OCI-LY7 (cell line): Measurements from ENCODE around the gene OR6J1. TPM values are rescaled to one million over a fixed set of nuclear protein-coding genes. Genes with fewer than 3 reads are reported as not detected.
A peak's percentile ranks its signal among the peaks of the same experiment; 100 is the strongest.

Experiments
- BruUV-seq: library from RNA; stranded (reverse); fragments of 400-500 nt; replicated peaks from 2 replicates; lab custom pipeline; 2021; lab: Mats Ljungman, UMichigan
- CTCF ChIA-PET: fragments of 300-600 bp; sonication (Branson Sonifier 250); formaldehyde crosslinking; loops from one replicate; lab custom pipeline; 2022; ENCODE audit warnings: antibody characterized with exemption; ENCODE audit not compliant: unreplicated experiment; lab: Charles Lee
- POLR2A ChIA-PET: fragments of 300-600 bp; sonication (Branson Sonifier 250); formaldehyde crosslinking; loops from one replicate; lab custom pipeline; 2022; ENCODE audit warnings: antibody characterized with exemption; lab: Charles Lee
- DNase-seq: peaks from one replicate; pipeline ENCODE4 v3.0.0-alpha.2; 2015; ENCODE audit warnings: low spot score
- H2AFZ ChIP-seq: fragments of 200-600 bp; sonication (generic), shearing (Covaris generic); 2 replicates; pipeline ENCODE4 v1.6.1; 2014; ENCODE audit warnings: mild to moderate bottlenecking, antibody characterized with exemption, low read length, moderate library complexity
- H3K27ac ChIP-seq: fragments of 200-600 bp; sonication (generic); 2 replicates; pipeline ENCODE4 v1.5.1; 2014; ENCODE audit warnings: mixed run types, low read depth, mild to moderate bottlenecking, moderate library complexity, low read length, inconsistent platforms; ENCODE audit not compliant: poor library complexity, severe bottlenecking
- H3K36me3 ChIP-seq: fragments of 200-600 bp; sonication (generic); 2 replicates; pipeline ENCODE4 v1.6.1; 2014; ENCODE audit warnings: mild to moderate bottlenecking, antibody characterized with exemption, low read length, moderate library complexity, mixed read lengths; ENCODE audit not compliant: insufficient read depth
- H3K4me1 ChIP-seq: fragments of 200-600 bp; sonication (generic); 2 replicates; pipeline ENCODE4 v1.5.1; 2014; ENCODE audit warnings: mild to moderate bottlenecking, low read length; ENCODE audit not compliant: insufficient read depth, poor library complexity, severe bottlenecking
- H3K4me2 ChIP-seq: fragments of 200-600 bp; sonication (generic); 2 replicates; pipeline ENCODE4 v1.6.1; 2014; ENCODE audit warnings: mild to moderate bottlenecking, low read length
- H3K4me3 ChIP-seq: fragments of 200-600 bp; sonication (generic); 2 replicates; pipeline ENCODE4 v1.5.1; 2014; ENCODE audit warnings: mild to moderate bottlenecking, low read depth, low read length; ENCODE audit not compliant: poor library complexity, severe bottlenecking
- H3K79me2 ChIP-seq: fragments of 200-600 bp; sonication (generic); 2 replicates; pipeline ENCODE4 v1.6.1; 2016; ENCODE audit warnings: low read depth, mild to moderate bottlenecking, low read length, moderate library complexity, mixed read lengths; ENCODE audit not compliant: insufficient read depth
- H3K9me2 ChIP-seq: fragments of 200-600 bp; sonication (generic); 2 replicates; pipeline ENCODE4 v1.6.1; 2016; ENCODE audit warnings: mild to moderate bottlenecking, low read length, mixed read lengths; ENCODE audit not compliant: insufficient read depth
- H3K9me3 ChIP-seq: fragments of 200-600 bp; sonication (generic); 2 replicates; pipeline ENCODE4 v1.6.1; 2014; ENCODE audit warnings: mild to moderate bottlenecking, mixed run types, low read length, mixed read lengths
- H4K20me1 ChIP-seq: fragments of 200-600 bp; sonication (generic); 2 replicates; pipeline ENCODE4 v1.6.1; 2014; ENCODE audit warnings: mild to moderate bottlenecking, antibody characterized with exemption, low read length, moderate library complexity, mixed read lengths; ENCODE audit not compliant: insufficient read depth
- CTCF ChIP-seq: fragments of 200-600 bp; sonication (generic); conservative IDR thresholded peaks from 2 replicates; pipeline ENCODE4 v1.5.1; 2014; ENCODE audit warnings: mild to moderate bottlenecking, antibody characterized with exemption, low read length, moderate library complexity, mixed read lengths
- EZH2phosphoT487 ChIP-seq: fragments of 200-600 bp; sonication (generic); IDR thresholded peaks from 2 replicates; pipeline ENCODE4 v1.6.1; 2018; ENCODE audit warnings: low read depth, borderline replicate concordance, mild to moderate bottlenecking, mixed run types, antibody characterized with exemption, low read length, moderate library complexity, mixed read lengths
- intact Hi-C: fragments of 100-400 bp; cut with micrococcal nuclease; formaldehyde crosslinking; loops from one replicate; pipeline ENCODE4 v1.10.0; 2022; ENCODE audit not compliant: unreplicated experiment
- total RNA-seq, 2 experiments: library from RNA; depleted of rRNA in 1 of 2; stranded (reverse); fragments of >200 nt in 1 of 2; shearing (Covaris generic) in 1 of 2; gene quantifications; 2 replicates each; pipeline ENCODE4 v1.2.3, GENCODE V29; 2014 to 2022

The OR6J1 gene
- total RNA-seq, 2 experiments from 2014 or later = not detected

- Histone ChIP-seq H3K4me3 (peak overlapping the region; percentile 10), H3K9me3 (no peaks in the 10 kb centered on the region), H3K36me3 (peaks cover 15% of the 10 kb centered on the region; the same call in 1 of the 2 replicates), H3K9me2 (no peaks in the 10 kb centered on the region), H3K4me1 (peaks cover 48% of the 10 kb centered on the region), H3K79me2 (no peaks in the 10 kb centered on the region), H3K4me2 (peak overlapping the region; percentile 21), H3K27ac (peak overlapping the region; percentile 32), H4K20me1 (no peaks in the 10 kb centered on the region), H2AFZ (no peak overlapping the region; the same call in 1 of the 2 replicates)
- no TSS peak for BruUV-seq
- CTCF ChIA-PET = interaction anchor here (0.5 kb wide), 2 partner anchors 17 to 219 kb away, joined by 3 to 5 read pairs; no protein-coding TSS in a partner anchor
- POLR2A ChIA-PET = interaction anchor here (0.5 to 6.4 kb wide), 4 partner anchors 10 to 280 kb away, joined by 3 to 47 read pairs (median 3); partner anchors contain the start of gene DAD1
- DNase-seq = no peak
- no peak for TF ChIP-seq EZH2phosphoT487
- no peak for TF ChIP-seq CTCF
- intact Hi-C loops = no loop called here
Measured at GRCh38 chr14:22601456-22601855, 42.7 kb downstream of the OR6J1 start.

- Histone ChIP-seq H3K4me2 (peak overlapping the region; percentile 95), H3K79me2 (no peaks in the 10 kb centered on the region), H3K4me3 (peak overlapping the region; percentile 88), H3K27ac (no peak overlapping the region), H3K36me3 (peaks cover 15% of the 10 kb centered on the region; the same call in 1 of the 2 replicates), H4K20me1 (no peaks in the 10 kb centered on the region), H3K4me1 (peaks cover 48% of the 10 kb centered on the region), H2AFZ (no peak overlapping the region), H3K9me3 (no peaks in the 10 kb centered on the region), H3K9me2 (no peaks in the 10 kb centered on the region)
- ChIA-PET POLR2A (interaction anchor here (0.6 to 6.4 kb wide), 2 partner anchors 11 to 12 kb away, joined by 3 to 47 read pairs; partner anchors contain the start of gene DAD1), CTCF (interaction anchor here (1.5 kb wide), 2 partner anchors 43 to 252 kb away, joined by 3 to 4 read pairs; no protein-coding TSS in a partner anchor)
- no TSS peak for BruUV-seq
- DNase-seq = no peak
- TF ChIP-seq CTCF = no peak
- no peak for TF ChIP-seq EZH2phosphoT487
- intact Hi-C loops = no loop called here
Measured at GRCh38 chr14:22600027-22600426, 44.1 kb downstream of the OR6J1 start.

- Histone ChIP-seq H3K27ac (no peak overlapping the region), H3K36me3 (peaks cover 15% of the 10 kb centered on the region; the same call in 1 of the 2 replicates), H2AFZ (no peak overlapping the region; the same call in 1 of the 2 replicates), H3K4me3 (peak overlapping the region; percentile 88), H3K4me1 (peaks cover 48% of the 10 kb centered on the region), H3K9me2 (no peaks in the 10 kb centered on the region), H4K20me1 (no peaks in the 10 kb centered on the region), H3K79me2 (no peaks in the 10 kb centered on the region), H3K9me3 (no peaks in the 10 kb centered on the region), H3K4me2 (peak overlapping the region; percentile 95)
- intact Hi-C loops = no loop called here
- CTCF ChIA-PET = interaction anchor here (1.3 to 1.5 kb wide), 3 partner anchors 10 to 253 kb away, joined by 3 to 8 read pairs (median 4); partner anchors contain the start of gene DAD1
- no peak for DNase-seq
- POLR2A ChIA-PET = interaction anchor here (0.9 to 6.4 kb wide), 8 partner anchors 10 to 264 kb away, joined by 3 to 47 read pairs (median 4); partner anchors contain the start of gene DAD1
- no TSS peak for BruUV-seq
- TF ChIP-seq EZH2phosphoT487 = no peak
- no peak for TF ChIP-seq CTCF
Measured at GRCh38 chr14:22599349-22599748, 44.8 kb downstream of the OR6J1 start.
